Neural progenitor cell (in vitro differentiated cells): ENCODE data around the gene SSR2. TPM values are rescaled to one million over a fixed set of nuclear protein-coding genes. Genes with fewer than 3 reads are reported as not detected.
A peak's percentile ranks its signal among the peaks of the same experiment; 100 is the strongest.

ENCODE experiments used
- DNase-seq: peaks from one replicate; pipeline ENCODE4 v3.0.0-alpha.2; 2016; ENCODE audit warnings: low spot score
- H2AFZ ChIP-seq: fragments of 200-600 bp; sonication (generic); replicated peaks from 2 replicates; pipeline ENCODE4 v1.6.1; 2016; ENCODE audit warnings: antibody characterized with exemption
- H3F3A ChIP-seq: fragments of 200-600 bp; sonication (generic); 2 replicates; pipeline ENCODE4 v1.6.1; 2016; ENCODE audit warnings: antibody characterized with exemption, low read depth
- H3K27ac ChIP-seq: fragments of 200-600 bp; sonication (generic); 2 replicates; pipeline ENCODE4 v1.5.1; 2016; ENCODE audit warnings: mild to moderate bottlenecking
- H3K27me3 ChIP-seq: fragments of 200-600 bp; sonication (generic); 2 replicates; pipeline ENCODE4 v1.6.1; 2016; ENCODE audit warnings: mild to moderate bottlenecking, moderate library complexity
- H3K36me3 ChIP-seq: fragments of 200-600 bp; sonication (generic); 2 replicates; pipeline ENCODE4 v1.5.1; 2016
- H3K4me1 ChIP-seq: fragments of 200-600 bp; sonication (generic); 2 replicates; pipeline ENCODE4 v1.6.1; 2016; ENCODE audit warnings: mixed run types
- H3K4me2 ChIP-seq: fragments of 200-600 bp; sonication (generic); 2 replicates; pipeline ENCODE4 v1.6.1; 2016
- H3K4me3 ChIP-seq: fragments of 200-600 bp; sonication (generic); 2 replicates; pipeline ENCODE4 v1.5.1; 2016
- H3K79me2 ChIP-seq: fragments of 200-600 bp; sonication (generic); 2 replicates; pipeline ENCODE4 v1.6.1; 2016; ENCODE audit warnings: low read depth
- H3K9ac ChIP-seq: fragments of 200-600 bp; sonication (generic); 2 replicates; pipeline ENCODE4 v1.6.1; 2016
- H3K9me3 ChIP-seq: fragments of 200-600 bp; sonication (generic); 2 replicates; pipeline ENCODE4 v1.5.1; 2016; ENCODE audit warnings: low read depth
- H4K20me1 ChIP-seq: fragments of 200-600 bp; sonication (generic); 2 replicates; pipeline ENCODE4 v1.6.1; 2016; ENCODE audit warnings: low read depth
- H3K27ac Mint-ChIP-seq: 3 replicates; pipeline ENCODE4 v1.8.0; 2021; ENCODE audit warnings: mixed read lengths
- H3K27me3 Mint-ChIP-seq: 2 replicates; pipeline ENCODE4 v1.8.0; 2022; ENCODE audit warnings: low read depth, mild to moderate bottlenecking, inconsistent platforms, moderate library complexity, mixed read lengths; ENCODE audit not compliant: insufficient read depth
- H3K36me3 Mint-ChIP-seq: 3 replicates; pipeline ENCODE4 v1.8.0; 2021; ENCODE audit warnings: mixed read lengths
- H3K4me1 Mint-ChIP-seq: 3 replicates; pipeline ENCODE4 v1.8.0; 2021; ENCODE audit warnings: mixed read lengths
- H3K4me3 Mint-ChIP-seq: 3 replicates; pipeline ENCODE4 v1.8.0; 2021; ENCODE audit warnings: mild to moderate bottlenecking, moderate library complexity, mixed read lengths
- H3K9me3 Mint-ChIP-seq: 3 replicates; pipeline ENCODE4 v1.8.0; 2020; ENCODE audit warnings: mixed read lengths
- CTCF ChIP-seq: fragments of 200-600 bp; sonication (generic); IDR thresholded peaks from 2 replicates; pipeline ENCODE4 v1.5.1; 2017; ENCODE audit warnings: antibody characterized with exemption, mild to moderate bottlenecking
- EZH2 ChIP-seq: fragments of 200-600 bp; sonication (generic); IDR thresholded peaks from 2 replicates; pipeline ENCODE4 v1.6.1; 2017; ENCODE audit warnings: antibody characterized with exemption, mild to moderate bottlenecking, moderate library complexity
- EZH2phosphoT487 ChIP-seq: fragments of 200-600 bp; sonication (generic); IDR thresholded peaks from 2 replicates; pipeline ENCODE4 v1.6.1; 2017; ENCODE audit warnings: antibody characterized with exemption
- total RNA-seq: library from RNA; depleted of rRNA; stranded (reverse); fragments of >200 nt; gene quantifications from 2 replicates; pipeline ENCODE4 v1.2.3, GENCODE V29; 2015; ENCODE audit warnings: low replicate concordance

The SSR2 gene
- total RNA-seq, 1 donor from 2014 or later: 293 TPM

- no peaks in the 10 kb centered on the region for H3K27me3 Mint-ChIP-seq
- Histone ChIP-seq H2AFZ (no peak overlapping the region), H3K36me3 (peaks cover 11% of the 10 kb centered on the region), H3K9me3 (no peaks in the 10 kb centered on the region), H3F3A (peaks cover 40% of the 10 kb centered on the region), H3K9ac (no peak overlapping the region), H3K27ac (peak overlapping the region; percentile 42), H3K4me3 (no peak overlapping the region), H3K4me1 (peaks cover 19% of the 10 kb centered on the region), H4K20me1 (peaks cover 22% of the 10 kb centered on the region), H3K27me3 (no peaks in the 10 kb centered on the region), H3K4me2 (peak overlapping the region; percentile 59), H3K79me2 (no peaks in the 10 kb centered on the region)
- H3K36me3 Mint-ChIP-seq: peaks cover 36% of the 10 kb centered on the region
- H3K9me3 Mint-ChIP-seq: no peaks in the 10 kb centered on the region
- peak overlapping the region; percentile 68 for H3K27ac Mint-ChIP-seq
- DNase-seq: peak; percentile 79
- peaks cover 23% of the 10 kb centered on the region for H3K4me1 Mint-ChIP-seq
- TF ChIP-seq CTCF (no peak), EZH2 (no peak), EZH2phosphoT487 (no peak)
- peak overlapping the region; percentile 54 for H3K4me3 Mint-ChIP-seq
These were observed 11.3 kb downstream of the SSR2 start for GRCh38 chr1:156009404-156009803.

DNA sequence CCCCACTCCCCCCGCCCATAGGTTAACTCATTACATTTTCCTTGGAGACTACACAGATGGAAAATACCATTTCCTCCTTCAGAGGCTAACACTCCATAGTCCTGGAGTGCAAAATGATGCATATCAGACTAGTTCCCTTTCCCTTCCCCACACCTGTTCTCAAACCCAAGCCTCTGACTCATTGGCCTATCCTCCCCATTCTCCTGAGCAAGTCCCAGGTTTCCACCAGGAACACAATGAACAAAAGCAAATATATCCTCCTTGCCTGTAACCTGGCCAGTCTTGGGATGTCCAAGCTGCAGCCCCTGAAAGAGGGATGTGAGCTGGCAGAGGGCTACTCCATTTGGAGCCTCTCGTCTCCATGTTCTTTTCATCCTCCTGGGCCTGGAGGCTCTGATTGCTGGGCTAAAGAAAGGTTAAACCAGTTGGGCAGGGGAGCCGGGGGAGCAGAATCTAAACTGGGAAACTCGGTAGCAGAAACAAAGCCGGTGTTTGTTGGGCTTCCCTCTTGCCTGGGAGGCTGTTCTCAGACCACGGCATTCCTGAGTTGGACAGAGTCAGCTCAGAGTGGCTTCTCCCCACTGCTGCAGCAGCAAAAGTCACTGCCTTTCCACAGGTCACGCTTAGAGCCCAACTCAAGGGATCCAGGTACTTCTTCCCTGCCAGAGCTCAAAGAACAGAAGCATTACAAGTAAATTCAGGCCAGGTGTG, 13.9 kb downstream of the SSR2 start:
- Histone ChIP-seq H3K4me1 (peaks cover 27% of the 10 kb centered on the region), H3F3A (peaks cover 39% of the 10 kb centered on the region), H3K4me3 (no peak overlapping the region), H3K4me2 (no peak overlapping the region), H3K36me3 (peaks cover 7% of the 10 kb centered on the region), H4K20me1 (peaks cover 17% of the 10 kb centered on the region), H3K27ac (peak overlapping the region; percentile 78), H3K27me3 (no peaks in the 10 kb centered on the region), H2AFZ (no peak overlapping the region), H3K9ac (no peak overlapping the region), H3K9me3 (no peaks in the 10 kb centered on the region), H3K79me2 (no peaks in the 10 kb centered on the region)
- peaks cover 26% of the 10 kb centered on the region for H3K36me3 Mint-ChIP-seq
- no peaks in the 10 kb centered on the region for H3K9me3 Mint-ChIP-seq
- no peak overlapping the region for H3K4me3 Mint-ChIP-seq
- DNase-seq: no peak
- H3K4me1 Mint-ChIP-seq: peaks cover 26% of the 10 kb centered on the region
- TF ChIP-seq CTCF (no peak), EZH2 (no peak), EZH2phosphoT487 (no peak)
- peaks cover 4% of the 10 kb centered on the region for H3K27me3 Mint-ChIP-seq
- peak overlapping the region; percentile 15 for H3K27ac Mint-ChIP-seq

DNA sequence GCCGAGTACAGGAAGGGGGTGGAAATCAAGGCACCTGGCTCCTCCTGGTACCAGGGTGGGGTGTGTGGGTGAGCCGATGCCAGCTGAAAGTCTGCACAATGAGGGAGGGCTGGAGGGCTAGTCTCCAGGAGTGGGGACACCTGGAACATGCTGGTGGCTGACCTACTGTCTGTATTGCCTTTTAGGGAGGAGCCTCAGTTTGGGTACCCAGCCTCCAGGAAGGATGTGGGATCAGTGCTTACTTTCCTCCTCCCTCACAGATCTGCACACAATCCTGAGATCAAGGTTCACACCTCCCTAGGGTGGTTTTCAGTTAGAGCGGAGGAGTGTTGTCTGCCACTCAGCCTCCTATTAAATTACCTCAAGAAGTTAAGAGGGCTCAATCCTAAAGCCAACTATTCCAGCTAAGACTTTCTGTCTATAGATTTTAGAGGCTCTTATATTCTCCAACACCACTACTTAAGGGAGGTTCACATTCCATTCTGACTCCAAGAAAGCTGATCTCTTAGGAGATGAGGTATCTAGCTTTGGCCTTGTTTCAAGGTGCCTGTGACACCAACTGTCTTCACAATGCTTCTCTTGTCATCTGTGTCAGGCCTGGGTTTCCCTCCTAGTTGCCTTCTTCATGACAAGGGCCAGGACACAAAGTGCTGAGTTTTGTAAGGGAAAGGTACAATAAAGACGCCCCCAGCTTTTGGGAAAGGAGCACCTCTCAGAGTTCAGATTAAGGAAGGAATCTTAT, 15.7 kb downstream of the SSR2 start:
- no peak overlapping the region for H2AFZ ChIP-seq
- Mint-ChIP-seq H3K27me3 (peaks cover 4% of the 10 kb centered on the region), H3K27ac (peak overlapping the region; percentile 43), H3K4me1 (peaks cover 24% of the 10 kb centered on the region), H3K4me3 (no peak overlapping the region), H3K9me3 (no peaks in the 10 kb centered on the region), H3K36me3 (peaks cover 10% of the 10 kb centered on the region)
- H3K36me3 ChIP-seq: no peaks in the 10 kb centered on the region
- H3K4me3 ChIP-seq: no peak overlapping the region
- no peak overlapping the region for H3K27ac ChIP-seq
- peaks cover 32% of the 10 kb centered on the region for H3F3A ChIP-seq
- no peak for DNase-seq
- no peaks in the 10 kb centered on the region for H3K79me2 ChIP-seq
- H3K9ac ChIP-seq: no peak overlapping the region
- no peak for TF ChIP-seq CTCF
- no peak for TF ChIP-seq EZH2
- TF ChIP-seq EZH2phosphoT487: no peak
- peaks cover 17% of the 10 kb centered on the region for H4K20me1 ChIP-seq
- no peaks in the 10 kb centered on the region for H3K9me3 ChIP-seq
- H3K4me2 ChIP-seq: no peak overlapping the region
- H3K4me1 ChIP-seq: peaks cover 27% of the 10 kb centered on the region
- H3K27me3 ChIP-seq: no peaks in the 10 kb centered on the region
